ENCODE measurements around the gene PIR. TPM values are rescaled to one million over a fixed set of nuclear protein-coding genes. Genes with fewer than 3 reads are reported as not detected.

PIR gene
- polyA plus RNA-seq, 1 donor from 2014 or later = 0.81 TPM

GRCh38 chrX:15529165-15529564 is 36.0 kb upstream of the PIR start:
- Histone ChIP-seq H3K36me3 (ENCODE audit: insufficient read depth, low read length) (no peaks in the 10 kb centered on the region), H3K79me2 (replicated peaks; ENCODE audit: insufficient read depth, low read length) (no peaks in the 10 kb centered on the region), H3K9ac (ENCODE audit: low read length) (no peak overlapping the region), H2AFZ (ENCODE audit: low read depth, low read length) (no peak overlapping the region), H3K27ac (ENCODE audit: low read length) (no peak overlapping the region), H3K9me3 (ENCODE audit: low read length) (no peaks in the 10 kb centered on the region), H3K9me2 (ENCODE audit: insufficient read depth, low read length) (no peaks in the 10 kb centered on the region), H3K4me2 (ENCODE audit: low read length) (no peak overlapping the region), H3F3A (ENCODE audit: insufficient read depth, low read length, poor library complexity, severe bottlenecking) (no peaks in the 10 kb centered on the region), H3K4me3 (ENCODE audit: low read length) (no peak overlapping the region), H3K27me3 (ENCODE audit: insufficient read depth, low read depth, low read length) (no peaks in the 10 kb centered on the region), H4K20me1 (ENCODE audit: insufficient read depth) (no peaks in the 10 kb centered on the region)
- TF ChIP-seq CTCF (IDR thresholded peaks at IDR 0.05; ENCODE audit: poor library complexity, severe bottlenecking) (no peak), MXI1 (conservative IDR thresholded peaks at IDR 0.05; ENCODE audit: poor library complexity, severe bottlenecking) (no peak), SMC3 (conservative IDR thresholded peaks at IDR 0.05; ENCODE audit: poor library complexity) (no peak)

- Histone ChIP-seq H3K9me3 (ENCODE audit: low read length) (no peaks in the 10 kb centered on the region), H3K4me2 (ENCODE audit: low read length) (no peak overlapping the region), H2AFZ (ENCODE audit: low read depth, low read length) (no peak overlapping the region), H3K4me3 (ENCODE audit: low read length) (no peak overlapping the region), H3F3A (ENCODE audit: insufficient read depth, low read length, poor library complexity, severe bottlenecking) (no peaks in the 10 kb centered on the region), H3K9me2 (ENCODE audit: insufficient read depth, low read length) (no peaks in the 10 kb centered on the region), H3K79me2 (replicated peaks; ENCODE audit: insufficient read depth, low read length) (no peaks in the 10 kb centered on the region), H3K27me3 (ENCODE audit: insufficient read depth, low read depth, low read length) (no peaks in the 10 kb centered on the region), H4K20me1 (ENCODE audit: insufficient read depth) (no peaks in the 10 kb centered on the region), H3K36me3 (ENCODE audit: insufficient read depth, low read length) (no peaks in the 10 kb centered on the region), H3K27ac (ENCODE audit: low read length) (no peak overlapping the region), H3K9ac (ENCODE audit: low read length) (no peak overlapping the region)
- TF ChIP-seq EZH2 (IDR thresholded peaks at IDR 0.05; ENCODE audit: borderline replicate concordance, insufficient read depth, low read length, poor library complexity, severe bottlenecking) = no peak
- no peak for TF ChIP-seq RAD21 (conservative IDR thresholded peaks at IDR 0.05)
- no peak for TF ChIP-seq CTCF (IDR thresholded peaks at IDR 0.05; ENCODE audit: poor library complexity, severe bottlenecking)
These were observed 32.7 kb upstream of the PIR start for GRCh38 chrX:15525664-15526416.

GRCh38 chrX:15524417-15524816 is 31.3 kb upstream of the PIR start:
- no peaks in the 10 kb centered on the region for H3K36me3 ChIP-seq (ENCODE audit: insufficient read depth, low read length)
- no peak overlapping the region for H3K4me3 ChIP-seq (ENCODE audit: low read length)
- no peaks in the 10 kb centered on the region for H3K9me3 ChIP-seq (ENCODE audit: low read length)
- TF ChIP-seq CTCF (IDR thresholded peaks at IDR 0.05; ENCODE audit: poor library complexity, severe bottlenecking) (no peak), TAF1 (IDR thresholded peaks at IDR 0.05; ENCODE audit: low read depth) (no peak), SMC3 (conservative IDR thresholded peaks at IDR 0.05; ENCODE audit: poor library complexity) (no peak), EZH2 (IDR thresholded peaks at IDR 0.05; ENCODE audit: borderline replicate concordance, insufficient read depth, low read length, poor library complexity, severe bottlenecking) (no peak), MXI1 (conservative IDR thresholded peaks at IDR 0.05; ENCODE audit: poor library complexity, severe bottlenecking) (no peak), REST (IDR thresholded peaks at IDR 0.05; ENCODE audit: borderline replicate concordance) (no peak), EP300 (conservative IDR thresholded peaks at IDR 0.05; ENCODE audit: poor library complexity, severe bottlenecking) (no peak), RAD21 (conservative IDR thresholded peaks at IDR 0.05) (no peak), POLR2AphosphoS5 (IDR thresholded peaks at IDR 0.05) (no peak)
- H3K4me2 ChIP-seq (ENCODE audit: low read length) = no peak overlapping the region
- H3K9ac ChIP-seq (ENCODE audit: low read length) = no peak overlapping the region
- H3F3A ChIP-seq (ENCODE audit: insufficient read depth, low read length, poor library complexity, severe bottlenecking) = no peaks in the 10 kb centered on the region
- H2AFZ ChIP-seq (ENCODE audit: low read depth, low read length) = no peak overlapping the region
- H4K20me1 ChIP-seq (ENCODE audit: insufficient read depth) = no peaks in the 10 kb centered on the region
- H3K9me2 ChIP-seq (ENCODE audit: insufficient read depth, low read length) = no peaks in the 10 kb centered on the region
- no peaks in the 10 kb centered on the region for H3K79me2 ChIP-seq (replicated peaks; ENCODE audit: insufficient read depth, low read length)
- H3K27me3 ChIP-seq (ENCODE audit: insufficient read depth, low read depth, low read length) = no peaks in the 10 kb centered on the region
- no peak overlapping the region for H3K27ac ChIP-seq (ENCODE audit: low read length)

Data from neural cell (in vitro differentiated cells).